Hepatocyte (in vitro differentiated cells): ENCODE data around the gene SNAPC1.

Experiments used
- EZH2 ChIP-seq: fragments of 200-600 bp; sonication (generic); IDR thresholded peaks from 2 replicates; pipeline ENCODE4 v1.6.1; 2016; ENCODE audit warnings: antibody characterized with exemption, mild to moderate bottlenecking, borderline replicate concordance
- EZH2phosphoT487 ChIP-seq: fragments of 200-600 bp; sonication (generic); IDR thresholded peaks from one replicate; pipeline ENCODE4 v1.6.1; 2018; ENCODE audit warnings: antibody characterized with exemption, mild to moderate bottlenecking, low read depth, moderate library complexity; ENCODE audit not compliant: unreplicated experiment, severe bottlenecking
- TF ChIP-seq, protein P1 (sequence below): fragments of 200-600 bp; sonication (generic); IDR thresholded peaks from 2 replicates; pipeline ENCODE4 v1.5.1; 2016; ENCODE audit warnings: antibody characterized with exemption, mild to moderate bottlenecking; ENCODE audit not compliant: poor library complexity

DNA sequence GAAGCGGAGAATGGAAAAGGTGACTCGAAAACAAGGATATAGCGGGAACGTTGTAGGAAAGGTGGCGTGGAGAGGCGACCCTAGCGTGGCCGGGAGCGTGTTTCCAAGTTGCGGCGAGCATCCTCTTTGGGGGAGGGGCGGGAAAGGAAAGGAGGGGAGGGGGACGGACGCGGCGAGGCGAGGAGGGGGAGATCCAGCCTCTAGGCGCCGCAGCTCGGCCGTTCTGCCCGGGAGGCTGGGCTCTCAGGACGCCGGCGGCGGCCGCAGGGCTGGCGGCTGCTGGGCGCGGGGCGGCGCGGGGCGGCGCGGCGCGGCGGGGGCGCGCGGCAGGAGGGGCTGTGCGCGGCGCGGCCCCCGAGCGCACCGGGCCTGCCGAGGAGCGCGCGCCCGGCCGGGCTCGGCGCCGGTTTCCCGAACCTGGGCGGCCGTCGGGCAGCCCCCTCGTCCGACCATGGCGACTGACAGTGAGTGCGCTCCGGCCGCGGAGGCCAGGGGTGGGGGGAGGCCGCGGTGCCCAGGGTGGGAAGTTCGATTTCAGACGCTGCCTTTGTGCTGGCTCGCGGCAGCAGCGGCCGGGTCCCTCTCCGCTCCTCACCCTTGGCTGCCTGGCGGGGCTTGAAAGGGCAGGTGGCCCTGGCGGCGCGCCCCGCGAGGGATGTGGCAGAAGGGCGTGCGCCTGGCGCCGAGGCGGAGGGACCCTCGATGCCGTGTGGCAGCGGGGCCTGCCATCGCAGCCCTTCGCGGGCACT is 50.3 kb downstream of the SNAPC1 start, which contains the start of gene SYT16:
- TF ChIP-seq, protein P1, sequence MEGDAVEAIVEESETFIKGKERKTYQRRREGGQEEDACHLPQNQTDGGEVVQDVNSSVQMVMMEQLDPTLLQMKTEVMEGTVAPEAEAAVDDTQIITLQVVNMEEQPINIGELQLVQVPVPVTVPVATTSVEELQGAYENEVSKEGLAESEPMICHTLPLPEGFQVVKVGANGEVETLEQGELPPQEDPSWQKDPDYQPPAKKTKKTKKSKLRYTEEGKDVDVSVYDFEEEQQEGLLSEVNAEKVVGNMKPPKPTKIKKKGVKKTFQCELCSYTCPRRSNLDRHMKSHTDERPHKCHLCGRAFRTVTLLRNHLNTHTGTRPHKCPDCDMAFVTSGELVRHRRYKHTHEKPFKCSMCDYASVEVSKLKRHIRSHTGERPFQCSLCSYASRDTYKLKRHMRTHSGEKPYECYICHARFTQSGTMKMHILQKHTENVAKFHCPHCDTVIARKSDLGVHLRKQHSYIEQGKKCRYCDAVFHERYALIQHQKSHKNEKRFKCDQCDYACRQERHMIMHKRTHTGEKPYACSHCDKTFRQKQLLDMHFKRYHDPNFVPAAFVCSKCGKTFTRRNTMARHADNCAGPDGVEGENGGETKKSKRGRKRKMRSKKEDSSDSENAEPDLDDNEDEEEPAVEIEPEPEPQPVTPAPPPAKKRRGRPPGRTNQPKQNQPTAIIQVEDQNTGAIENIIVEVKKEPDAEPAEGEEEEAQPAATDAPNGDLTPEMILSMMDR, result no peak
- TF ChIP-seq EZH2phosphoT487, result no peak
- no peak for TF ChIP-seq EZH2
